Gastrocnemius medialis (tissue), 4 donors: ENCODE data around the gene GPATCH2.

Experiments
- CTCF ChIP-seq, 5 experiments: fragments of 450-650 bp in 3 of 5; fragments of 200-600 bp in 2 of 5; sonication (generic) in 2 of 5; IDR thresholded peaks in 4 of 5; conservative IDR thresholded peaks in 1 of 5; 1 replicate in 4 of 5; 2 replicates in 1 of 5; pipeline ENCODE4 v1.5.1; 2016 to 2019; ENCODE audit warnings: antibody characterized with exemption in 5 of 5, mild to moderate bottlenecking in 3 of 5, moderate library complexity in 3 of 5
- POLR2A ChIP-seq, 2 donors: fragments of 450-650 bp; IDR thresholded peaks; one replicate each; pipeline ENCODE4 v1.6.1; 2017; ENCODE audit warnings: antibody characterized with exemption in 2 of 2, mild to moderate bottlenecking in 2 of 2, moderate library complexity in 2 of 2

- TF ChIP-seq CTCF (IDR thresholded peaks at IDR 0.05 in 4 of 5, conservative IDR thresholded peaks at IDR 0.05 in 1 of 5): no peak
- no peak for TF ChIP-seq POLR2A (IDR thresholded peaks at IDR 0.05)
These were observed 95.1 kb downstream of the GPATCH2 start for GRCh38 chr1:217535601-217536377.
